GM23338 (cell line): ENCODE measurements around the gene CDH23. TPM values are rescaled to one million over a fixed set of nuclear protein-coding genes. Genes with fewer than 3 reads are reported as not detected.

Experiments used
- ATAC-seq: fragments of 200-7000 bp; cut with Tn5 transposase; 3 replicates; pipeline ENCODE4 v1.9.1; 2020
- DNase-seq: peaks from one replicate; pipeline ENCODE4 v3.0.0-alpha.2; 2015; ENCODE audit warnings: low spot score
- H2AFZ ChIP-seq: fragments of 200-600 bp; sonication (generic); 2 replicates; pipeline ENCODE4 v1.8.0; 2016; ENCODE audit warnings: antibody characterized with exemption, mild to moderate bottlenecking, moderate library complexity
- H3F3A ChIP-seq: fragments of 200-600 bp; sonication (generic); replicated peaks from 2 replicates; pipeline ENCODE4 v1.8.0; 2017; ENCODE audit warnings: antibody characterized with exemption, mixed run types, low read depth
- H3K27ac ChIP-seq: fragments of 200-600 bp; sonication (generic); 2 replicates; pipeline ENCODE4 v1.6.1; 2016; ENCODE audit warnings: low read depth
- H3K27me3 ChIP-seq: fragments of 200-600 bp; sonication (generic); 2 replicates; pipeline ENCODE4 v1.8.0; 2016; ENCODE audit warnings: mild to moderate bottlenecking, mixed run types, moderate library complexity; ENCODE audit not compliant: insufficient read depth
- H3K36me3 ChIP-seq: fragments of 200-600 bp; sonication (generic); 2 replicates; pipeline ENCODE4 v1.8.0; 2016; ENCODE audit warnings: mild to moderate bottlenecking; ENCODE audit not compliant: insufficient read depth
- H3K4me1 ChIP-seq: fragments of 200-600 bp; sonication (generic); 2 replicates; pipeline ENCODE4 v1.8.0; 2016; ENCODE audit warnings: mild to moderate bottlenecking, moderate library complexity; ENCODE audit not compliant: insufficient read depth
- H3K4me2 ChIP-seq: fragments of 200-600 bp; sonication (generic); 2 replicates; pipeline ENCODE4 v1.7.1; 2017; ENCODE audit warnings: mixed run types
- H3K4me3 ChIP-seq: fragments of 200-600 bp; sonication (generic); 2 replicates; pipeline ENCODE4 v1.6.1; 2016; ENCODE audit warnings: mixed run types
- H3K79me2 ChIP-seq: fragments of 200-600 bp; sonication (generic); replicated peaks from 2 replicates; pipeline ENCODE4 v1.8.0; 2017; ENCODE audit warnings: mild to moderate bottlenecking; ENCODE audit not compliant: insufficient read depth
- H3K9me2 ChIP-seq: fragments of 200-600 bp; sonication (generic); 2 replicates; pipeline ENCODE4 v1.8.0; 2017; ENCODE audit not compliant: insufficient read depth
- H4K20me1 ChIP-seq: fragments of 200-600 bp; sonication (generic); replicated peaks from 2 replicates; pipeline ENCODE4 v1.8.0; 2017; ENCODE audit warnings: mild to moderate bottlenecking; ENCODE audit not compliant: insufficient read depth
- H3K27ac Mint-ChIP-seq: 2 replicates; pipeline ENCODE4 v1.8.0; 2020; ENCODE audit warnings: inconsistent platforms, mild to moderate bottlenecking, moderate library complexity, mixed read lengths
- H3K27me3 Mint-ChIP-seq: 3 replicates; pipeline ENCODE4 v1.8.0; 2022; ENCODE audit warnings: low read depth, mild to moderate bottlenecking, moderate library complexity, mixed read lengths, inconsistent platforms; ENCODE audit not compliant: insufficient read depth, poor library complexity
- H3K36me3 Mint-ChIP-seq: 3 replicates; pipeline ENCODE4 v1.8.0; 2021; ENCODE audit warnings: low read depth, mild to moderate bottlenecking, inconsistent platforms, moderate library complexity, mixed read lengths
- H3K4me1 Mint-ChIP-seq: 3 replicates; pipeline ENCODE4 v1.8.0; 2020; ENCODE audit warnings: mild to moderate bottlenecking, inconsistent platforms, mixed read lengths
- H3K4me3 Mint-ChIP-seq: 3 replicates; pipeline ENCODE4 v1.8.0; 2021; ENCODE audit warnings: moderate library complexity, mild to moderate bottlenecking, inconsistent platforms, mixed read lengths
- H3K9me3 Mint-ChIP-seq: 3 replicates; pipeline ENCODE4 v1.8.0; 2020; ENCODE audit warnings: moderate library complexity, mild to moderate bottlenecking, inconsistent platforms, mixed read lengths
- CREB1 ChIP-seq: fragments of 250-450 bp; sonication (Bioruptor Pico); IDR thresholded peaks from 2 replicates; pipeline ENCODE4 v1.5.0; 2020; ENCODE audit warnings: low read depth, mild to moderate bottlenecking, moderate library complexity
- ETS1 ChIP-seq: IDR thresholded peaks from 2 replicates; pipeline ENCODE4 v1.6.1; 2016; ENCODE audit warnings: antibody characterized with exemption
- EZH2 ChIP-seq: fragments of 200-600 bp; sonication (generic); IDR thresholded peaks from one replicate; pipeline ENCODE4 v1.8.0; 2017; ENCODE audit warnings: antibody characterized with exemption, mild to moderate bottlenecking, low read depth; ENCODE audit not compliant: unreplicated experiment
- EZH2phosphoT487 ChIP-seq: fragments of 200-600 bp; sonication (generic); IDR thresholded peaks from one replicate; pipeline ENCODE4 v1.8.1; 2018; ENCODE audit warnings: antibody characterized with exemption; ENCODE audit not compliant: unreplicated experiment
- JUNB ChIP-seq: IDR thresholded peaks from one replicate; pipeline ENCODE4 v1.6.1; 2016; ENCODE audit warnings: antibody characterized with exemption; ENCODE audit not compliant: unreplicated experiment
- NANOG ChIP-seq: IDR thresholded peaks from 2 replicates; pipeline ENCODE4 v1.6.1; 2016; ENCODE audit warnings: antibody characterized with exemption, borderline replicate concordance
- POLR2AphosphoS5 ChIP-seq: IDR thresholded peaks from 2 replicates; pipeline ENCODE4 v1.6.1; 2016; ENCODE audit warnings: antibody characterized with exemption, low read depth
- REST ChIP-seq: IDR thresholded peaks from one replicate; pipeline ENCODE4 v1.6.1; 2018; ENCODE audit warnings: antibody characterized with exemption; ENCODE audit not compliant: unreplicated experiment
- STAT1 ChIP-seq: IDR thresholded peaks from one replicate; pipeline ENCODE4 v1.6.1; 2016; ENCODE audit warnings: antibody characterized with exemption; ENCODE audit not compliant: unreplicated experiment
- ZNF114 ChIP-seq: fragments of 250-450 bp; sonication (Bioruptor Pico); IDR thresholded peaks from 2 replicates; pipeline ENCODE4 v1.5.0; 2020; ENCODE audit warnings: mild to moderate bottlenecking, moderate library complexity
- ZNF331 ChIP-seq: fragments of 250-450 bp; sonication (Bioruptor Pico); IDR thresholded peaks from 2 replicates; pipeline ENCODE4 v1.5.0; 2020; ENCODE audit warnings: low read depth, mild to moderate bottlenecking, moderate library complexity
- ZNF462 ChIP-seq: fragments of 250-450 bp; sonication (Bioruptor Pico); IDR thresholded peaks from 2 replicates; pipeline ENCODE4 v1.5.0; 2020; ENCODE audit warnings: mild to moderate bottlenecking, moderate library complexity
- polyA plus RNA-seq: library from polyadenylated mRNA; unstranded; fragments of >200 nt; fragmentation: Nextera tagmentation; extraction: Ambion mirVana; gene quantifications from 2 replicates; pipeline ENCODE4 v1.2.1, GENCODE V29; 2016
- total RNA-seq: library from RNA; depleted of rRNA; stranded (reverse); fragments of >200 nt; shearing (Covaris generic); gene quantifications from 2 replicates; pipeline ENCODE4 v1.2.3, GENCODE V29; 2014
- TF ChIP-seq, protein P1 (sequence below), 2 experiments: fragments of 200-600 bp in 1 of 2; sonication (generic) in 1 of 2; conservative IDR thresholded peaks; 2 replicates each; pipeline versions ENCODE4 v1.5.1 to v1.6.1; 2016 to 2017; ENCODE audit warnings: antibody characterized with exemption in 2 of 2, low read depth in 2 of 2, mild to moderate bottlenecking in 2 of 2, moderate library complexity in 1 of 2

The CDH23 gene
- total and polyA plus RNA-seq, 2 experiments from 2014 or later = 0.95 to 4.3 TPM

- Mint-ChIP-seq H3K4me3 (no peak overlapping the region), H3K27ac (no peak overlapping the region), H3K27me3 (peaks cover 7% of the 10 kb centered on the region), H3K36me3 (no peaks in the 10 kb centered on the region), H3K4me1 (peaks cover 35% of the 10 kb centered on the region), H3K9me3 (no peaks in the 10 kb centered on the region)
- no peak for TF ChIP-seq EZH2
- TF ChIP-seq ZNF331 = no peak
- TF ChIP-seq EZH2phosphoT487 = no peak
- TF ChIP-seq, protein P1, sequence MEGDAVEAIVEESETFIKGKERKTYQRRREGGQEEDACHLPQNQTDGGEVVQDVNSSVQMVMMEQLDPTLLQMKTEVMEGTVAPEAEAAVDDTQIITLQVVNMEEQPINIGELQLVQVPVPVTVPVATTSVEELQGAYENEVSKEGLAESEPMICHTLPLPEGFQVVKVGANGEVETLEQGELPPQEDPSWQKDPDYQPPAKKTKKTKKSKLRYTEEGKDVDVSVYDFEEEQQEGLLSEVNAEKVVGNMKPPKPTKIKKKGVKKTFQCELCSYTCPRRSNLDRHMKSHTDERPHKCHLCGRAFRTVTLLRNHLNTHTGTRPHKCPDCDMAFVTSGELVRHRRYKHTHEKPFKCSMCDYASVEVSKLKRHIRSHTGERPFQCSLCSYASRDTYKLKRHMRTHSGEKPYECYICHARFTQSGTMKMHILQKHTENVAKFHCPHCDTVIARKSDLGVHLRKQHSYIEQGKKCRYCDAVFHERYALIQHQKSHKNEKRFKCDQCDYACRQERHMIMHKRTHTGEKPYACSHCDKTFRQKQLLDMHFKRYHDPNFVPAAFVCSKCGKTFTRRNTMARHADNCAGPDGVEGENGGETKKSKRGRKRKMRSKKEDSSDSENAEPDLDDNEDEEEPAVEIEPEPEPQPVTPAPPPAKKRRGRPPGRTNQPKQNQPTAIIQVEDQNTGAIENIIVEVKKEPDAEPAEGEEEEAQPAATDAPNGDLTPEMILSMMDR (conservative IDR thresholded peaks at IDR 0.05; ENCODE audit: low read depth in 2 of 2) = no peak
- TF ChIP-seq ZNF114 (CRISPR knock-in tag) = no peak
- no peak for TF ChIP-seq STAT1
- no peak for TF ChIP-seq REST
- no peak for TF ChIP-seq POLR2AphosphoS5
- TF ChIP-seq NANOG = no peak
- TF ChIP-seq JUNB = no peak
- no peak for TF ChIP-seq ETS1
- no peak for TF ChIP-seq ZNF462 (CRISPR knock-in tag)
- TF ChIP-seq CREB1 = no peak
- ATAC-seq (no peak), DNase-seq (no peak)
- Histone ChIP-seq H3K4me3 (no peak overlapping the region), H3K4me1 (peaks cover 12% of the 10 kb centered on the region; the same call in 1 of the 2 replicates), H2AFZ (no peak overlapping the region), H3K27ac (no peak overlapping the region), H3K27me3 (no peaks in the 10 kb centered on the region), H3K36me3 (no peaks in the 10 kb centered on the region), H3K9me2 (no peaks in the 10 kb centered on the region), H3F3A (no peaks in the 10 kb centered on the region), H4K20me1 (no peaks in the 10 kb centered on the region), H3K4me2 (no peak overlapping the region), H3K79me2 (no peaks in the 10 kb centered on the region)
Measured at GRCh38 chr10:71525092-71525491, 128.4 kb downstream of the CDH23 start.
